NCI-H2107 (cell line): ENCODE data around the gene TIE1.

Source experiments
- DNase-seq: peaks from one replicate; lab custom pipeline; 2025; lab: John Stamatoyannopoulos, UW

TIE1 gene

GRCh38 chr1:43300378-43301094 lies at the start of gene TIE1:
TSS of gene TIE1 (plus strand) at chr1:43300982. CDS start at chr1:43301072, 90 bp downstream.
- no peak for DNase-seq

GRCh38 chr1:43251024-43251423 lies 49.8 kb upstream of the TIE1 start:
- DNase-seq = no peak

- no peak for DNase-seq
Observed at GRCh38 chr1:43252225-43252624, 48.6 kb upstream of the TIE1 start.

GRCh38 chr1:43253173-43253572 lies 47.6 kb upstream of the TIE1 start:
- no peak for DNase-seq

- DNase-seq = no peak
Observed at GRCh38 chr1:43253876-43254275, 46.9 kb upstream of the TIE1 start.

GRCh38 chr1:43255438-43256210 lies 45.2 kb upstream of the TIE1 start:
- no peak for DNase-seq

- DNase-seq = no peak
Observed at GRCh38 chr1:43256675-43257570, 43.9 kb upstream of the TIE1 start.

GRCh38 chr1:43258370-43258769 lies 42.4 kb upstream of the TIE1 start:
- no peak for DNase-seq

GRCh38 chr1:43265431-43265830 lies 35.4 kb upstream of the TIE1 start:
- no peak for DNase-seq

GRCh38 chr1:43266881-43267280 lies 33.9 kb upstream of the TIE1 start:
- no peak for DNase-seq

GRCh38 chr1:43267291-43267805 lies 33.4 kb upstream of the TIE1 start:
- no peak for DNase-seq

GRCh38 chr1:43267818-43268425 lies 32.9 kb upstream of the TIE1 start:
- no peak for DNase-seq

GRCh38 chr1:43269627-43270375 lies 31.0 kb upstream of the TIE1 start, which contains the start of gene TMEM125:
TSS of gene TMEM125 (plus strand) at chr1:43269983. CDS start at chr1:43272723, 2,740 bp downstream.
- DNase-seq = no peak

GRCh38 chr1:43270421-43271095 lies 30.2 kb upstream of the TIE1 start:
- peak; percentile 21 for DNase-seq

- no peak for DNase-seq
Observed at GRCh38 chr1:43271186-43272118, 29.3 kb upstream of the TIE1 start.

GRCh38 chr1:43272161-43272560 lies 28.6 kb upstream of the TIE1 start:
- DNase-seq = no peak

GRCh38 chr1:43272576-43273571 lies 27.9 kb upstream of the TIE1 start:
- no peak for DNase-seq

GRCh38 chr1:43273708-43274107 lies 27.1 kb upstream of the TIE1 start:
- DNase-seq = no peak
